ENCODE data around the gene PLEKHG2. TPM values are rescaled to one million over a fixed set of nuclear protein-coding genes. Genes with fewer than 3 reads are reported as not detected.
A peak's percentile ranks its signal among the peaks of the same experiment; 100 is the strongest.

Gene PLEKHG2
- total and polyA plus RNA-seq, 9 of the 15 experiments (the other 6 are each of a cell fraction or from before 2014, with no cell fraction given) = 0.98 to 45.7 (median 9.8) TPM

DNA sequence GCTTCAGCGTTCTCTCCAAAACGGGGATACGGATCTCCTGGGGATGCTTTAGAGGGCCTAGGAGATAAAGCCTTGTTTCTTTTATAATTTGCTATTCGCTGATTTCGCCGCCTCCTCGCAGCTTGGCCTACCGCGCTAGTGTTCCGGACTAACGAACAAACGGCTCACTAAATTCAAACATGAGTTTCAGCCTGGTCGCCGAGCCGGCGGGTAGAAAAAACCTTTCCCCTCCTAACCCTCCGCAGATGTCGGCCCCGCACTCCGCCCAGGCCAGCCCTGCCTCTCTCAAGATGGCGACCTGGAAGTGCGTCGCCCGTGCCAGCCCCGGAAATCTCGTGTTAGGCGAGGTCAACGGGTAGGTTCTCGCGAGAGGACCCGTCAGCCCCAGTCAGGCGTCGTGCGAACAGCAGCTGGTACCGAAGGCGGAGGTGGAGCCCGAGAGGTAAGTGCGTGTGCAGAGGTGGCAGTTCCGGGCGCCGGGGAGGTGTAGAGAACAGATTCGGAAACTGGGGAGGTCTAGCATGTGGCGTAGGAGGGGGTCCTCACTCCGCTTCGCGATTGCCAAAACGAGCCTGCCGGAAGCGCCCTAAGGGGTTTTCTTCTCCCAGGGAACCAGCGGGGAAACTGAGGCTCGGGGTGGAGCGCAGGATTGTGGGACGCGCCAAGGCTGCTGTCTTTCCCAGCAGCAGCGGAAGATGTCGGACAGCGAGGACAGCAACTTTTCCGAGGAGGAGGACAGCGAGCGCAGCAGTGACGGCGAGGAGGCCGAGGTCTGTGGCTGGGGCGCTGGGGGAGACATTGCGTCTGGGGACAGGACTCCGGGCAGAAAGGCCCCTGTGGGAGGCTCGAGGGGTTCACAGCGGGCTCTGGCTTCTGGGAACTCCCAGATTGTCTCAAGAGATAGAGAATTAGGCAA is 33.0 kb downstream of the PLEKHG2 start, which contains the start of gene SUPT5H (continued):
- TF ChIP-seq, protein P1, sequence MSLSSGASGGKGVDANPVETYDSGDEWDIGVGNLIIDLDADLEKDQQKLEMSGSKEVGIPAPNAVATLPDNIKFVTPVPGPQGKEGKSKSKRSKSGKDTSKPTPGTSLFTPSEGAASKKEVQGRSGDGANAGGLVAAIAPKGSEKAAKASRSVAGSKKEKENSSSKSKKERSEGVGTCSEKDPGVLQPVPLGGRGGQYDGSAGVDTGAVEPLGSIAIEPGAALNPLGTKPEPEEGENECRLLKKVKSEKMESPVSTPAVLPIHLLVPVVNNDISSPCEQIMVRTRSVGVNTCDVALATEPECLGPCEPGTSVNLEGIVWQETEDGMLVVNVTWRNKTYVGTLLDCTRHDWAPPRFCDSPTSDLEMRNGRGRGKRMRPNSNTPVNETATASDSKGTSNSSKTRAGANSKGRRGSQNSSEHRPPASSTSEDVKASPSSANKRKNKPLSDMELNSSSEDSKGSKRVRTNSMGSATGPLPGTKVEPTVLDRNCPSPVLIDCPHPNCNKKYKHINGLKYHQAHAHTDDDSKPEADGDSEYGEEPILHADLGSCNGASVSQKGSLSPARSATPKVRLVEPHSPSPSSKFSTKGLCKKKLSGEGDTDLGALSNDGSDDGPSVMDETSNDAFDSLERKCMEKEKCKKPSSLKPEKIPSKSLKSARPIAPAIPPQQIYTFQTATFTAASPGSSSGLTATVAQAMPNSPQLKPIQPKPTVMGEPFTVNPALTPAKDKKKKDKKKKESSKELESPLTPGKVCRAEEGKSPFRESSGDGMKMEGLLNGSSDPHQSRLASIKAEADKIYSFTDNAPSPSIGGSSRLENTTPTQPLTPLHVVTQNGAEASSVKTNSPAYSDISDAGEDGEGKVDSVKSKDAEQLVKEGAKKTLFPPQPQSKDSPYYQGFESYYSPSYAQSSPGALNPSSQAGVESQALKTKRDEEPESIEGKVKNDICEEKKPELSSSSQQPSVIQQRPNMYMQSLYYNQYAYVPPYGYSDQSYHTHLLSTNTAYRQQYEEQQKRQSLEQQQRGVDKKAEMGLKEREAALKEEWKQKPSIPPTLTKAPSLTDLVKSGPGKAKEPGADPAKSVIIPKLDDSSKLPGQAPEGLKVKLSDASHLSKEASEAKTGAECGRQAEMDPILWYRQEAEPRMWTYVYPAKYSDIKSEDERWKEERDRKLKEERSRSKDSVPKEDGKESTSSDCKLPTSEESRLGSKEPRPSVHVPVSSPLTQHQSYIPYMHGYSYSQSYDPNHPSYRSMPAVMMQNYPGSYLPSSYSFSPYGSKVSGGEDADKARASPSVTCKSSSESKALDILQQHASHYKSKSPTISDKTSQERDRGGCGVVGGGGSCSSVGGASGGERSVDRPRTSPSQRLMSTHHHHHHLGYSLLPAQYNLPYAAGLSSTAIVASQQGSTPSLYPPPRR (CRISPR knock-in tag; IDR thresholded peaks at IDR 0.05; ENCODE audit: borderline replicate concordance) = no peak
- TF ChIP-seq ZNF174 (CRISPR knock-in tag; IDR thresholded peaks at IDR 0.05) = no peak
- TF ChIP-seq ZNF263 (CRISPR knock-in tag; IDR thresholded peaks at IDR 0.05; ENCODE audit: borderline replicate concordance) = peak; percentile 75; the same call in 1 of the 2 replicates
- TF ChIP-seq SAP30 (IDR thresholded peaks at IDR 0.05; ENCODE audit: borderline replicate concordance, insufficient read depth, low read depth, low read length, poor library complexity, severe bottlenecking) = no peak
- TF ChIP-seq BACH1 (tag; IDR thresholded peaks at IDR 0.05) = no peak; the same call in 1 of the 2 replicates
- no peak for TF ChIP-seq STAT5A (IDR thresholded peaks at IDR 0.05; ENCODE audit: borderline replicate concordance, low read length)
- TF ChIP-seq ZNF507 (tag; conservative IDR thresholded peaks at IDR 0.05) = no peak
- TF ChIP-seq GATAD2A (IDR thresholded peaks at IDR 0.05) = 0 out of 2 replicates have a peak, but pooled peaks have one; percentile 31
- peak; percentile 76 for TF ChIP-seq POLR2B (IDR thresholded peaks at IDR 0.05; ENCODE audit: low read depth, partially characterized antibody)
- TF ChIP-seq ZNF3 (CRISPR knock-in tag; IDR thresholded peaks at IDR 0.05) = no peak
- TF ChIP-seq YBX1 (IDR thresholded peaks at IDR 0.05) = no peak
- peak; percentile 96 for TF ChIP-seq NR2C2 (CRISPR knock-in tag; IDR thresholded peaks at IDR 0.05)
- peak; percentile 99 for TF ChIP-seq NR2C2 (tag; IDR thresholded peaks at IDR 0.05)
- TF ChIP-seq NR3C1 (CRISPR knock-in tag; IDR thresholded peaks at IDR 0.05) = no peak
- no peak for TF ChIP-seq ZNF311 (CRISPR knock-in tag; IDR thresholded peaks at IDR 0.05)
- peak; percentile 69; the same call in 1 of the 2 replicates for TF ChIP-seq CBFB (CRISPR knock-in tag; IDR thresholded peaks at IDR 0.05)
- no peak for TF ChIP-seq TSC22D4 (tag; IDR thresholded peaks at IDR 0.05)
- TF ChIP-seq BMI1 (IDR thresholded peaks at IDR 0.05; ENCODE audit: low read length) = no peak
- TF ChIP-seq, protein P2, sequence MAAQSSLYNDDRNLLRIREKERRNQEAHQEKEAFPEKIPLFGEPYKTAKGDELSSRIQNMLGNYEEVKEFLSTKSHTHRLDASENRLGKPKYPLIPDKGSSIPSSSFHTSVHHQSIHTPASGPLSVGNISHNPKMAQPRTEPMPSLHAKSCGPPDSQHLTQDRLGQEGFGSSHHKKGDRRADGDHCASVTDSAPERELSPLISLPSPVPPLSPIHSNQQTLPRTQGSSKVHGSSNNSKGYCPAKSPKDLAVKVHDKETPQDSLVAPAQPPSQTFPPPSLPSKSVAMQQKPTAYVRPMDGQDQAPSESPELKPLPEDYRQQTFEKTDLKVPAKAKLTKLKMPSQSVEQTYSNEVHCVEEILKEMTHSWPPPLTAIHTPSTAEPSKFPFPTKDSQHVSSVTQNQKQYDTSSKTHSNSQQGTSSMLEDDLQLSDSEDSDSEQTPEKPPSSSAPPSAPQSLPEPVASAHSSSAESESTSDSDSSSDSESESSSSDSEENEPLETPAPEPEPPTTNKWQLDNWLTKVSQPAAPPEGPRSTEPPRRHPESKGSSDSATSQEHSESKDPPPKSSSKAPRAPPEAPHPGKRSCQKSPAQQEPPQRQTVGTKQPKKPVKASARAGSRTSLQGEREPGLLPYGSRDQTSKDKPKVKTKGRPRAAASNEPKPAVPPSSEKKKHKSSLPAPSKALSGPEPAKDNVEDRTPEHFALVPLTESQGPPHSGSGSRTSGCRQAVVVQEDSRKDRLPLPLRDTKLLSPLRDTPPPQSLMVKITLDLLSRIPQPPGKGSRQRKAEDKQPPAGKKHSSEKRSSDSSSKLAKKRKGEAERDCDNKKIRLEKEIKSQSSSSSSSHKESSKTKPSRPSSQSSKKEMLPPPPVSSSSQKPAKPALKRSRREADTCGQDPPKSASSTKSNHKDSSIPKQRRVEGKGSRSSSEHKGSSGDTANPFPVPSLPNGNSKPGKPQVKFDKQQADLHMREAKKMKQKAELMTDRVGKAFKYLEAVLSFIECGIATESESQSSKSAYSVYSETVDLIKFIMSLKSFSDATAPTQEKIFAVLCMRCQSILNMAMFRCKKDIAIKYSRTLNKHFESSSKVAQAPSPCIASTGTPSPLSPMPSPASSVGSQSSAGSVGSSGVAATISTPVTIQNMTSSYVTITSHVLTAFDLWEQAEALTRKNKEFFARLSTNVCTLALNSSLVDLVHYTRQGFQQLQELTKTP (IDR thresholded peaks at IDR 0.05; ENCODE audit: low read depth in 1 of 2, partially characterized antibody in 2 of 2) = no peak
- peak; percentile 86 for TF ChIP-seq SUPT5H (IDR thresholded peaks at IDR 0.05)
